ENCODE measurements around the gene CLBA1. TPM values are rescaled to one million over a fixed set of nuclear protein-coding genes. Genes with fewer than 3 reads are reported as not detected.

CLBA1 gene
- total and polyA plus RNA-seq, 3 donors from 2014 or later: 27.6 to 53.9 (median 47.6) TPM

DNA sequence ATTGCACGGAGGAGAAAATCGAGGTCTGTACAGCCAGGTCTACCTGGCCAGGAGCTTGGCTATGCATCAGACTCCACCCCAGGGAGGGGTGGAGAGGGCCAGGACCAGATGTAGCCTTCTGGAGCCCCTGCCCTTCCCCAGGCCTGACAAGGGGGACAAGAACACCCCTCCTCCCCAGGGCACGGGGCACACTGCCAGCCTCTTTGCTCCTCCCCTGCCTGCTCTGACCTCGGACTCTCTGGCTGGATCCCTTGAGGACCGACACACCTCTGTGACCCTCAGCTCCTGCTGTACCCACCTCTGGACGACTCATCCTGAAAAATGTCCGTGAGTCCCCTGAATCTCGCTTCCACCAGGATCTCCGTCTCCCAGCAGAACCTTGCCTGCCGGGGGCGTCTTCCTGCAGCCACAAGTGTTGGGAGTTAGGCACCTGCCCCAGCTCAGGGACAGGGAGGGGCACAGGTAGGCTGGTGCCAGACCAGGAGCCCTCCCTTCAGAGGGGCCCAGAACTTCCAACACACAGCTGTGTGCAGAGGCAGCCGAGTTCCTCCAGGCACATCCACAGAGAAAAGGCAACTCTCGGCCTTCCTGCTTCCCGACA lies 29.2 kb upstream of the CLBA1 start:
- no peaks in the 10 kb centered on the region for H3K9me3 ChIP-seq
- H3K36me3 ChIP-seq (ENCODE audit: low read depth, missing control alignments): no peaks in the 10 kb centered on the region
- H3K27me3 ChIP-seq: no peaks in the 10 kb centered on the region
- intact Hi-C loops (cut with DNase I; ENCODE audit: low total_unique reads): no loop called here
- TF ChIP-seq POLR2A (IDR thresholded peaks at IDR 0.05): no peak
- no peak for TF ChIP-seq CTCF (IDR thresholded peaks at IDR 0.05)
- H3K4me1 ChIP-seq: no peaks in the 10 kb centered on the region
- 78 to 86% methylated on average over 13 to 14 of the region's 14 CpGs for WGBS, 2 donors
- DNase-seq: no peak
- no peak overlapping the region for H3K27ac ChIP-seq
- H3K4me3 ChIP-seq: no peak overlapping the region

- WGBS, 2 donors: 70 to 84% methylated on average over 23 to 25 of the region's 25 CpGs
- Histone ChIP-seq H3K27me3 (no peaks in the 10 kb centered on the region), H3K36me3 (ENCODE audit: low read depth, missing control alignments) (no peaks in the 10 kb centered on the region), H3K9me3 (no peaks in the 10 kb centered on the region), H3K27ac (no peak overlapping the region), H3K4me3 (no peak overlapping the region), H3K4me1 (no peaks in the 10 kb centered on the region)
- DNase-seq: no peak
- no peak for TF ChIP-seq CTCF (IDR thresholded peaks at IDR 0.05)
- no peak for TF ChIP-seq POLR2A (IDR thresholded peaks at IDR 0.05)
- intact Hi-C loops (cut with DNase I; ENCODE audit: low total_unique reads): no loop called here
Measured at GRCh38 chr14:104957146-104958113, 28.2 kb upstream of the CLBA1 start.

DNA sequence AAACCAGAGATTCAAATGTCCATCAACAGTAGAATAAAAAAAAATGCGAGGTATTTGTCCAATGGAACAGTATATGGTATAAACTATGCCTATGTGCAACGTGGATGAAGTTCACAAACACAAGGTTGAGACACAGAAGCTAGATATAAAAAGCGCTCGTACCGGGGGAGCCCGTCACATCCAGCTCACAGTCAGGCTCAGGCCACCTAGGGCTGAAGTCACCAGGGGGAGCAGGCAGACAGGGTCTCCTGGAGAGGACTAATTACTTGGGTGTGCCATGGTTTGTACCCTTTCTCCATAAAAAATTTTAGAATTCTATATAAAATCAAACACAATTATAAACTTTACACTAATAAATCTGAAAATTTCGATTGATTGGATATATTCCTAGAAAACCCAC lies 21.0 kb upstream of the CLBA1 start:
- Histone ChIP-seq H3K9me3 (no peaks in the 10 kb centered on the region), H3K36me3 (ENCODE audit: low read depth, missing control alignments) (no peaks in the 10 kb centered on the region), H3K4me1 (peaks cover 16% of the 10 kb centered on the region), H3K27ac (no peak overlapping the region), H3K27me3 (no peaks in the 10 kb centered on the region), H3K4me3 (no peak overlapping the region)
- intact Hi-C loops (cut with DNase I; ENCODE audit: low total_unique reads): no loop called here
- no peak for DNase-seq
- TF ChIP-seq POLR2A (IDR thresholded peaks at IDR 0.05) (no peak), CTCF (IDR thresholded peaks at IDR 0.05) (no peak)
- 87 to 89% methylated on average over 7 of the region's 7 CpGs for WGBS, 2 donors

- DNase-seq: no peak
- Histone ChIP-seq H3K9me3 (no peaks in the 10 kb centered on the region), H3K27me3 (no peaks in the 10 kb centered on the region), H3K36me3 (ENCODE audit: low read depth, missing control alignments) (no peaks in the 10 kb centered on the region), H3K4me3 (no peak overlapping the region), H3K27ac (no peak overlapping the region), H3K4me1 (peaks cover 16% of the 10 kb centered on the region)
- 88% methylated on average over 13 of the region's 13 CpGs; no CpG with 5 or more reads in 1 of the 2 donors for WGBS, 2 donors
- intact Hi-C loops (cut with DNase I; ENCODE audit: low total_unique reads): no loop called here
- TF ChIP-seq CTCF (IDR thresholded peaks at IDR 0.05) (no peak), POLR2A (IDR thresholded peaks at IDR 0.05) (no peak)
Measured at GRCh38 chr14:104965561-104966231, 19.9 kb upstream of the CLBA1 start.

All from testis (tissue), 3 donors.